RWPE2 (cell line): Measurements from ENCODE around the gene NEDD4L.

Experiments
- ATAC-seq: fragments of 200-7000 bp; cut with Tn5 transposase; 3 replicates; pipeline ENCODE4 v1.9.1; 2021; ENCODE audit warnings: low read depth
- DNase-seq: peaks from one replicate; pipeline ENCODE4 v3.0.0-alpha.2; 2020; ENCODE audit warnings: low spot score
- H3K27ac ChIP-seq: fragments of 450-650 bp; 2 replicates; pipeline ENCODE4 v1.5.1; 2017; ENCODE audit warnings: mild to moderate bottlenecking; ENCODE audit not compliant: poor library complexity, severe bottlenecking
- H3K27me3 ChIP-seq: fragments of 250-450 bp; sonication (Bioruptor Pico); 2 replicates; pipeline ENCODE4 v1.5.1; 2021; ENCODE audit warnings: mild to moderate bottlenecking, moderate library complexity; ENCODE audit not compliant: insufficient read depth, poor library complexity, severe bottlenecking
- H3K36me3 ChIP-seq: fragments of 250-450 bp; sonication (Bioruptor Pico); 2 replicates; pipeline ENCODE4 v1.5.1; 2020; ENCODE audit warnings: low read depth, mild to moderate bottlenecking, moderate library complexity
- H3K4me1 ChIP-seq: fragments of 250-450 bp; sonication (Bioruptor Pico); 2 replicates; pipeline ENCODE4 v1.5.1; 2021; ENCODE audit warnings: mild to moderate bottlenecking, moderate library complexity; ENCODE audit not compliant: insufficient read depth, poor library complexity, severe bottlenecking
- H3K4me3 ChIP-seq: fragments of 250-450 bp; sonication (Bioruptor Pico); 2 replicates; pipeline ENCODE4 v1.5.1; 2021; ENCODE audit warnings: mild to moderate bottlenecking, moderate library complexity; ENCODE audit not compliant: severe bottlenecking
- H3K9me3 ChIP-seq: fragments of 250-450 bp; sonication (Bioruptor Pico); 2 replicates; pipeline ENCODE4 v1.5.1; 2021; ENCODE audit warnings: mild to moderate bottlenecking, moderate library complexity; ENCODE audit not compliant: severe bottlenecking
- TF ChIP-seq, protein P1 (sequence below): fragments of 450-650 bp; IDR thresholded peaks from one replicate; pipeline ENCODE4 v1.5.1; 2017; ENCODE audit warnings: mild to moderate bottlenecking, moderate library complexity; ENCODE audit not compliant: poor library complexity, severe bottlenecking

The NEDD4L gene

DNA sequence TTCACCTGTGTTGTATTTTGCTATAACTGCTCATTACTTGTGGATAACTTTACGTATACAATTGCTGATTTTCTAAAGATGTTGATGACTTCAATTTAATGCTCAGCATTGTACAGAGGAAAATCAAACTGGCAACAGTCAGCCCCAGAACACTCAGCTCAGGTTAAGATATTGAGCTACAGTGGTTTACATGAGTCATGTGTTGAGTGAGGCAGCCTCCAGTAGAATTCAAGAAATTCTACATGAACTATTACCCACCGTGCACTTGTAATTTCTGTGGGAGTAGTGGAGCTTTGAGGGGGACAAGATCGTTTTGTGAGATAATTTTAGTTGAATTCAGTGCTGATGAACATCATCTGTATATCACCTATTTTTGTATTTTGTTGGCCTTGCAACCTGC, 292.6 kb downstream of the NEDD4L start:
- no peak overlapping the region for H3K27ac ChIP-seq
- H3K36me3 ChIP-seq, result peaks cover 82% of the 10 kb centered on the region
- H3K9me3 ChIP-seq, result no peaks in the 10 kb centered on the region
- H3K4me3 ChIP-seq, result no peak overlapping the region
- no peaks in the 10 kb centered on the region for H3K27me3 ChIP-seq
- DNase-seq, result no peak
- TF ChIP-seq, protein P1, sequence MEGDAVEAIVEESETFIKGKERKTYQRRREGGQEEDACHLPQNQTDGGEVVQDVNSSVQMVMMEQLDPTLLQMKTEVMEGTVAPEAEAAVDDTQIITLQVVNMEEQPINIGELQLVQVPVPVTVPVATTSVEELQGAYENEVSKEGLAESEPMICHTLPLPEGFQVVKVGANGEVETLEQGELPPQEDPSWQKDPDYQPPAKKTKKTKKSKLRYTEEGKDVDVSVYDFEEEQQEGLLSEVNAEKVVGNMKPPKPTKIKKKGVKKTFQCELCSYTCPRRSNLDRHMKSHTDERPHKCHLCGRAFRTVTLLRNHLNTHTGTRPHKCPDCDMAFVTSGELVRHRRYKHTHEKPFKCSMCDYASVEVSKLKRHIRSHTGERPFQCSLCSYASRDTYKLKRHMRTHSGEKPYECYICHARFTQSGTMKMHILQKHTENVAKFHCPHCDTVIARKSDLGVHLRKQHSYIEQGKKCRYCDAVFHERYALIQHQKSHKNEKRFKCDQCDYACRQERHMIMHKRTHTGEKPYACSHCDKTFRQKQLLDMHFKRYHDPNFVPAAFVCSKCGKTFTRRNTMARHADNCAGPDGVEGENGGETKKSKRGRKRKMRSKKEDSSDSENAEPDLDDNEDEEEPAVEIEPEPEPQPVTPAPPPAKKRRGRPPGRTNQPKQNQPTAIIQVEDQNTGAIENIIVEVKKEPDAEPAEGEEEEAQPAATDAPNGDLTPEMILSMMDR, result no peak
- ATAC-seq, result peak; percentile 40; the same call in 1 of the 3 replicates
- no peaks in the 10 kb centered on the region for H3K4me1 ChIP-seq

DNA sequence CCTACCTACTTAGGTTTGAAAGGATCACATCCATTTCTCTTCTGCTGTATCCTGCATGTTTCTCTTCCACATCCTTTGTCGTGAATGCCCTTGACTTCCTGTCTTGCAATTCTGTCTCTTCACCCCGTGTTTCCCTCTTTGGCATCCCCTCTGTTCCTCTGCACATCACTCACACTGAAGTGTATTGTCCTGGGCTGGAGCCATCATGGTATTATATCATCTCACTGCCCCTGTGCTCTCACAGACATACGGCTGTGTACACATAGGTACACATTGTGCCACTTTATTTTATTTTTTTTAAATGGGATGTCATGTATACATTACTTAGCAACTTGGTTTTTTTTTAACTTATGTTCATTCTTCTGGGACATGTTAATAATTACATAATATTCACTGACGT, 293.3 kb downstream of the NEDD4L start:
- H3K27ac ChIP-seq, result no peak overlapping the region
- no peak for ATAC-seq
- no peak for DNase-seq
- H3K36me3 ChIP-seq, result peaks cover 82% of the 10 kb centered on the region
- H3K9me3 ChIP-seq, result no peaks in the 10 kb centered on the region
- no peak overlapping the region for H3K4me3 ChIP-seq
- no peaks in the 10 kb centered on the region for H3K27me3 ChIP-seq
- H3K4me1 ChIP-seq, result no peaks in the 10 kb centered on the region
- TF ChIP-seq, protein P1, result no peak

DNA sequence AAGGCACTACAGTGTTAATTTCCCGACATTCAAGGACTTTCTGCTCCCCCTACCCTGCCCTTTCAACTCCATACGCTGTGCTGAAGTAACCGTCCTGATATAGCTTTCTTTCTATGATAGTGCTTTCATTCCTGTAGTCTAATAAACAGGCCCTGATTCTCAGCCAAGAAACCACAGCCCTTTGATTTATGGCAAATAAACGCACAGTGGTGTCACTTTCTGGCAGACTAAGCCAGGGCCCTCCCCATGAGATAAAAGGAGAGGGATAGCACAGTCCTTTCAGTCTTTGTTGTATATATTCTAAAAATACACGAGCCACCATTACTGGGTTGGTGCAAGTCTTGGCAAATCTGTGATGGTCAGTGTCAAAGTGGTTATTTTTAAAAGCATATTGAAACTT, 293.7 kb downstream of the NEDD4L start:
- DNase-seq (no peak), ATAC-seq (no peak)
- no peaks in the 10 kb centered on the region for H3K4me1 ChIP-seq

DNA sequence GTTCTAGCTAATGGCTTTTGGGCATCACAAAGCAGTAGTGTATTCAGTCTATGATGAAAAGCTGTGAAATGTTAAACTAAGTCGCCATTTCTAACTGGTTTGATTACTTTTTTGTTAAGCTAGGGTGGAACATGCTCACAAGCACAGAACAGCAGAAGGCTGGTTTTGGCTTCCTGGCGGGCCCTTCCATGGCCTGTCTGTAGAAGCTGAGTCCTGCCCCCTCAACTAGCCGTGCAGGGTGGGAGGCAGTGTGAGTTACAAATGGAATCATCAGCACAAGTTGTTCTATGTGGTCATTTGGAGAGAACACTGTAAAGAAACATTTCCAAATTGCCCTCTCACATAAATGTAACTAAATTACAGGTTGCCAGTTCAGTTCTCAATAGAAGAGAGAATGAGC, 294.1 kb downstream of the NEDD4L start:
- peaks cover 81% of the 10 kb centered on the region for H3K36me3 ChIP-seq
- H3K4me1 ChIP-seq, result no peaks in the 10 kb centered on the region
- ATAC-seq, result no peak

More for the DNA sequence above, 293.7 kb downstream of the NEDD4L start:
- Histone ChIP-seq H3K27me3 (no peaks in the 10 kb centered on the region), H3K27ac (no peak overlapping the region), H3K4me3 (no peak overlapping the region), H3K9me3 (no peaks in the 10 kb centered on the region), H3K36me3 (peaks cover 82% of the 10 kb centered on the region)
- TF ChIP-seq, protein P1, result no peak

DNA sequence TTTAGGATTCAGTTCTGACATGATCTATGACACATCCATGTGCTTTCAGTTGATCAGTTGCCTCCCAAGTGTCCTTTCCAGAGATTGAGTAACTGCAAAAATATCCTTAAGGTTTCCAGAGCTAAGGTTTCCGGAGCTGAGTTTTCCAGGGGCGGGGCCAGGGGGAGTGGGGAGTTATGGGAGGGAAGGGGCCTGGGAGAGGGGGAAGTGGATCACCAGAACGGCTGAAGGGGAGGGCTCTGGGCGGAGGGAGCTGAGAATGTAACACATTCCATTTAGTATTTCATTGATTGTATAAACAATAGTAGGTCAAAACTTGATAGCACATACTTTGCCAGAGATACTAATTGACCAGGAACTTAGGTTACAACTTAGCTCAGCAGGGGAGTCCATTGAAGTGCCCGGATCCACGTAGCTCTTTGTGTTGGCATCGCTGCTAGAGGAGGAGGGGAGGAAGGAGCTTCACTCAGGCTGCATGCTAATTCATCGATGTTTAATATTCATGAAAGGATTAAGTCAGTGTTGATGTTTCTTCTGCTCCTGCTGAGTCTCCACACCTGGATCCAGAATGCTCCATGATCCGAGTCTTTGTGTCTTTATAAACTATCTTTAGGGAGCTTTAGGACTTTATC, 295.1 kb downstream of the NEDD4L start:
- H3K4me1 ChIP-seq, result no peaks in the 10 kb centered on the region
- H3K27me3 ChIP-seq, result no peaks in the 10 kb centered on the region
- no peak overlapping the region for H3K4me3 ChIP-seq
- H3K9me3 ChIP-seq, result no peaks in the 10 kb centered on the region
- DNase-seq (no peak), ATAC-seq (no peak)
- no peak overlapping the region for H3K27ac ChIP-seq
- H3K36me3 ChIP-seq, result peaks cover 81% of the 10 kb centered on the region
- TF ChIP-seq, protein P1, result no peak

More for the DNA sequence above, 294.1 kb downstream of the NEDD4L start:
- H3K27ac ChIP-seq, result no peak overlapping the region
- no peaks in the 10 kb centered on the region for H3K27me3 ChIP-seq
- H3K9me3 ChIP-seq, result no peaks in the 10 kb centered on the region
- H3K4me3 ChIP-seq, result no peak overlapping the region
- no peak for DNase-seq
- TF ChIP-seq, protein P1, result no peak
